ENCODE results near the gene HBP1. TPM values are rescaled to one million over a fixed set of nuclear protein-coding genes. Genes with fewer than 3 reads are reported as not detected.

Gene HBP1
- total and polyA plus RNA-seq, 2 of the 8 experiments (the other 6 are each of a cell fraction or from before 2014, with no cell fraction given): 28.9 to 29.2 TPM

- no peak overlapping the region for H2BK5ac ChIP-seq (ENCODE audit: low read depth, low read length)
- peaks cover 0 to 5% of the 10 kb centered on the region in 2 experiments; a peak in 2 of 4 replicates for H3K79me2 ChIP-seq (ENCODE audit: control insufficient read depth in 1 of 2, insufficient read depth in 2 of 2, low read length in 2 of 2)
- no peak overlapping the region for H2BK20ac ChIP-seq (ENCODE audit: low read length)
- no peak overlapping the region for H3K27ac ChIP-seq (ENCODE audit: low read depth, low read length)
- H2BK12ac ChIP-seq (ENCODE audit: low read depth, low read length): no peak overlapping the region
- H3K9me3 ChIP-seq (ENCODE audit: insufficient read depth in 2 of 2, low read depth in 1 of 2, low read length in 1 of 2): no peaks in the 10 kb centered on the region
- H2AFZ ChIP-seq (ENCODE audit: low read length): no peak overlapping the region
- no peak overlapping the region for H4K5ac ChIP-seq (ENCODE audit: insufficient read length, low read depth, low read length)
- no peak overlapping the region for H3K4ac ChIP-seq (replicated peaks; ENCODE audit: insufficient read length, low read depth, low read length)
- H3K23me2 ChIP-seq (ENCODE audit: low read depth, low read length): peaks cover 4% of the 10 kb centered on the region
- no peak overlapping the region for H3K56ac ChIP-seq (replicated peaks; ENCODE audit: insufficient read length, low read depth, low read length)
- H3K4me2 ChIP-seq (ENCODE audit: insufficient read depth in 1 of 2, low read depth in 2 of 2, low read length in 2 of 2): no peak overlapping the region
- no peaks in the 10 kb centered on the region for H3K27me3 ChIP-seq (replicated peaks in 1 of 4; ENCODE audit: control insufficient read depth in 3 of 4, extremely low read depth in 1 of 4, insufficient read depth in 3 of 4, low read length in 3 of 4)
- POLR2A ChIA-PET (ENCODE audit: partially characterized antibody): no interaction called here
- no peak overlapping the region for H3K18ac ChIP-seq (ENCODE audit: extremely low read depth, low read length)
- CTCF ChIA-PET (ENCODE audit: partially characterized antibody): interaction anchor here (0.8 to 6.6 kb wide), 3 partner anchors 16 to 217 kb away, joined by 3 to 68 read pairs (median 4); no protein-coding TSS in a partner anchor
- no peaks in the 10 kb centered on the region for H4K20me1 ChIP-seq (replicated peaks in 1 of 2; ENCODE audit: control insufficient read depth in 1 of 2, insufficient read depth in 2 of 2, low read length in 2 of 2)
- no peak overlapping the region for H3K23ac ChIP-seq (ENCODE audit: insufficient read length)
- no peak overlapping the region for H2AK5ac ChIP-seq (ENCODE audit: low read depth, low read length)
- no peak overlapping the region for H4K8ac ChIP-seq (ENCODE audit: extremely low read depth, insufficient read depth, low read length)
- H3K4me1 ChIP-seq (replicated peaks in 1 of 4; ENCODE audit: control insufficient read depth in 3 of 4, insufficient read depth in 4 of 4, low read length in 3 of 4): peaks cover 0 to 2% (median under 1%) of the 10 kb centered on the region in 4 experiments; a peak in 2 of 7 replicates
- no peak overlapping the region for H3K14ac ChIP-seq (ENCODE audit: insufficient read length)
- WGBS, 2 experiments (ENCODE audit: extremely low coverage in 1 of 2, insufficient coverage in 1 of 2, insufficient read length in 1 of 2, insufficient replicate concordance in 2 of 2, low coverage in 1 of 2, low lambda C conversion rate in 2 of 2, missing lambda C conversion rate in 1 of 2): 74% methylated on average over 3 of the region's 3 CpGs; no CpG with 5 or more reads in 1 of the 2 experiments
- no peaks in the 10 kb centered on the region for H3K36me3 ChIP-seq (ENCODE audit: control insufficient read depth in 2 of 4, insufficient read depth in 4 of 4, low read length in 3 of 4)
- DNase-seq (ENCODE audit: low read depth in 1 of 2, low spot score in 2 of 2): no peak
- H4K91ac ChIP-seq (replicated peaks; ENCODE audit: insufficient read length, low read length): no peak overlapping the region
- H2BK120ac ChIP-seq (replicated peaks; ENCODE audit: low read depth, low read length): no peak overlapping the region
- H3K4me3 ChIP-seq (ENCODE audit: extremely low read depth in 1 of 4, insufficient read depth in 2 of 4, low read depth in 3 of 4, low read length in 4 of 4): no peak overlapping the region
- FAIRE-seq: no peak
- H3K79me1 ChIP-seq (ENCODE audit: low read depth, low read length): no peaks in the 10 kb centered on the region
- H3K9ac ChIP-seq (replicated peaks in 1 of 4; ENCODE audit: extremely low read depth in 1 of 4, low read depth in 3 of 4, low read length in 3 of 4): no peak overlapping the region
- no peak for TF ChIP-seq GABPA (IDR thresholded peaks at IDR 0.05; ENCODE audit: borderline replicate concordance, insufficient read depth, low read length)
- no peak overlapping the region for H2BK15ac ChIP-seq (ENCODE audit: low read length)
Measured at GRCh38 chr7:107165341-107165740, 3.5 kb upstream of the HBP1 start.

Data from H1 (cell line).